GM18861 (cell line): ENCODE data around the gene TMEM266.

Source experiments
- ATAC-seq: cut with Tn5 transposase; IDR thresholded peaks from one replicate; pipeline ENCODE4 v1.9.1; 2021; ENCODE audit not compliant: unreplicated experiment

The TMEM266 gene

GRCh38 chr15:76123031-76123430 lies 63.2 kb downstream of the TMEM266 start:
- no peak for ATAC-seq

- ATAC-seq, result no peak
Observed at GRCh38 chr15:76127169-76127568, 67.4 kb downstream of the TMEM266 start.

- no peak for ATAC-seq
Observed at GRCh38 chr15:76127880-76128279, 68.1 kb downstream of the TMEM266 start.

GRCh38 chr15:76134537-76134936 lies 74.8 kb downstream of the TMEM266 start:
- ATAC-seq, result no peak

GRCh38 chr15:76135516-76135915 lies 75.7 kb downstream of the TMEM266 start:
- no peak for ATAC-seq

- ATAC-seq, result no peak
Observed at GRCh38 chr15:76138436-76138835, 78.7 kb downstream of the TMEM266 start.

GRCh38 chr15:76139368-76140073 lies 79.7 kb downstream of the TMEM266 start:
- peak; percentile 60 for ATAC-seq

- ATAC-seq, result no peak
Observed at GRCh38 chr15:76140074-76140464, 80.3 kb downstream of the TMEM266 start.

- ATAC-seq, result no peak
Observed at GRCh38 chr15:76146812-76147211, 87.0 kb downstream of the TMEM266 start.

- ATAC-seq, result no peak
Observed at GRCh38 chr15:76147906-76148570, 88.3 kb downstream of the TMEM266 start.

- no peak for ATAC-seq
Observed at GRCh38 chr15:76149291-76149915, 89.6 kb downstream of the TMEM266 start.

- ATAC-seq, result peak; percentile 7
Observed at GRCh38 chr15:76150513-76150912, 90.7 kb downstream of the TMEM266 start.

- peak; percentile 74 for ATAC-seq
Observed at GRCh38 chr15:76150971-76151598, 91.3 kb downstream of the TMEM266 start.

- ATAC-seq, result no peak
Observed at GRCh38 chr15:76151599-76151974, 91.8 kb downstream of the TMEM266 start.

- no peak for ATAC-seq
Observed at GRCh38 chr15:76152197-76152596, 92.4 kb downstream of the TMEM266 start.

- ATAC-seq, result no peak
Observed at GRCh38 chr15:76153241-76154197, 93.7 kb downstream of the TMEM266 start.

- ATAC-seq, result no peak
Observed at GRCh38 chr15:76155731-76156130, 95.9 kb downstream of the TMEM266 start.

- no peak for ATAC-seq
Observed at GRCh38 chr15:76158226-76158625, 98.4 kb downstream of the TMEM266 start.

GRCh38 chr15:76158815-76159214 lies 99.0 kb downstream of the TMEM266 start:
- ATAC-seq, result no peak

GRCh38 chr15:76159282-76159681 lies 99.5 kb downstream of the TMEM266 start:
- ATAC-seq, result no peak
